Ascending aorta (tissue), 2 donors: Measurements from ENCODE around the gene GM2A. TPM values are rescaled to one million over a fixed set of nuclear protein-coding genes. Genes with fewer than 3 reads are reported as not detected.

ENCODE experiments used
- DNase-seq, 2 donors: peaks; one replicate each; pipeline ENCODE4 v3.0.0-alpha.2; 2019; ENCODE audit warnings: low spot score in 2 of 2
- H3K27ac ChIP-seq, 2 donors: fragments of 200-600 bp; sonication (generic); one replicate each; pipeline ENCODE4 v1.5.1; 2016 to 2017; ENCODE audit warnings: mild to moderate bottlenecking in 1 of 2
- H3K27me3 ChIP-seq: fragments of 200-600 bp; sonication (generic); one replicate; pipeline ENCODE4 v1.5.1; 2017
- H3K36me3 ChIP-seq, 2 donors: fragments of 200-600 bp; sonication (generic); one replicate each; pipeline ENCODE4 v1.5.1; 2016
- H3K4me1 ChIP-seq, 2 donors: fragments of 200-600 bp; sonication (generic); one replicate each; pipeline ENCODE4 v1.5.1; 2016 to 2017; ENCODE audit warnings: mild to moderate bottlenecking in 1 of 2
- H3K4me3 ChIP-seq, 2 donors: fragments of 200-600 bp; sonication (generic); one replicate each; pipeline ENCODE4 v1.5.1; 2016 to 2017; ENCODE audit warnings: mild to moderate bottlenecking in 1 of 2
- H3K9me3 ChIP-seq, 2 donors: fragments of 200-600 bp; sonication (generic); one replicate each; pipeline ENCODE4 v1.5.1; 2016
- intact Hi-C: fragments of 100-400 bp; cut with DNase I; formaldehyde crosslinking; loops from one replicate; pipeline ENCODE4 v1.15.1; 2023
- total RNA-seq: library from RNA; depleted of rRNA; stranded (reverse); fragments of >200 nt; gene quantifications from one replicate; pipeline ENCODE4 v1.1.0, GENCODE V29; 2016
- TF ChIP-seq, protein P1 (sequence below), 3 experiments: fragments of 200-600 bp in 2 of 3; fragments of 450-650 bp in 1 of 3; sonication (generic) in 2 of 3; IDR thresholded peaks; one replicate each; pipeline ENCODE4 v1.5.1; 2016 to 2019; ENCODE audit warnings: antibody characterized with exemption in 3 of 3, mild to moderate bottlenecking in 1 of 3, moderate library complexity in 1 of 3

Gene GM2A
- total RNA-seq, 1 donor from 2014 or later: 15.0 TPM

DNA sequence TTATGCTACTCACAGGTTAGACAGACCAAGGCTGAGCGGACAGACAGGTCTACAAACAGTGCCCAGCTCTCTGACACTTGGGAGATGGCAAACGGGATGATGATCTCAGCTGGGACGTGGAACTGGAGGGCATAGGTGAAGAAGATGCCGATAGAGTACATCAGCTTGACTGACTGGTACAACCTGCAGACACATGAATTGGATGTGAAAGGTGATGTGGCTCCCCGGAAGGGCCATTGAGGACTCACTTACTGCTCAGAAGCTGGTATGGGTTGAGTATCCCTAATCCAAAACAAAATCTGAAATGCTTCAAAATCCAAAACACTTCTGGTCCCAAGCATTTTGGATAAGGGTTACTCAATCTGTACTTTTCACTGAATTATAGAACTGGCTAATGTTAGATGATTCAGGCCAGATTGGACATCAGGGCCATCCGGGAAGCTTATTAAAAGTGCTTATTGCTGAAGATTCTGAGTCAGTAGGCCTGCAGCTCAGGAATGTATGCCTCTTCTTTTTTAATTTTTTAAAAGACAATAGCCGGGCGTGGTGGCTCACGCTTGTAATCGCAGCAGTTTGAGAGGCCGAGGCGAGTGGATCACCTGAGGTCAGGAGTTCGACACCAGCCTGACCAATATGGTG is 28.1 kb downstream of the GM2A start:
- TF ChIP-seq, protein P1, sequence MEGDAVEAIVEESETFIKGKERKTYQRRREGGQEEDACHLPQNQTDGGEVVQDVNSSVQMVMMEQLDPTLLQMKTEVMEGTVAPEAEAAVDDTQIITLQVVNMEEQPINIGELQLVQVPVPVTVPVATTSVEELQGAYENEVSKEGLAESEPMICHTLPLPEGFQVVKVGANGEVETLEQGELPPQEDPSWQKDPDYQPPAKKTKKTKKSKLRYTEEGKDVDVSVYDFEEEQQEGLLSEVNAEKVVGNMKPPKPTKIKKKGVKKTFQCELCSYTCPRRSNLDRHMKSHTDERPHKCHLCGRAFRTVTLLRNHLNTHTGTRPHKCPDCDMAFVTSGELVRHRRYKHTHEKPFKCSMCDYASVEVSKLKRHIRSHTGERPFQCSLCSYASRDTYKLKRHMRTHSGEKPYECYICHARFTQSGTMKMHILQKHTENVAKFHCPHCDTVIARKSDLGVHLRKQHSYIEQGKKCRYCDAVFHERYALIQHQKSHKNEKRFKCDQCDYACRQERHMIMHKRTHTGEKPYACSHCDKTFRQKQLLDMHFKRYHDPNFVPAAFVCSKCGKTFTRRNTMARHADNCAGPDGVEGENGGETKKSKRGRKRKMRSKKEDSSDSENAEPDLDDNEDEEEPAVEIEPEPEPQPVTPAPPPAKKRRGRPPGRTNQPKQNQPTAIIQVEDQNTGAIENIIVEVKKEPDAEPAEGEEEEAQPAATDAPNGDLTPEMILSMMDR (IDR thresholded peaks at IDR 0.05): no peak
- no peaks in the 10 kb centered on the region for H3K4me1 ChIP-seq
- H3K27ac ChIP-seq: no peak overlapping the region
- no peak for DNase-seq
- no peaks in the 10 kb centered on the region for H3K27me3 ChIP-seq
- intact Hi-C loops: no loop called here
- H3K4me3 ChIP-seq: no peak overlapping the region
- H3K9me3 ChIP-seq: no peaks in the 10 kb centered on the region
- no peaks in the 10 kb centered on the region for H3K36me3 ChIP-seq

DNA sequence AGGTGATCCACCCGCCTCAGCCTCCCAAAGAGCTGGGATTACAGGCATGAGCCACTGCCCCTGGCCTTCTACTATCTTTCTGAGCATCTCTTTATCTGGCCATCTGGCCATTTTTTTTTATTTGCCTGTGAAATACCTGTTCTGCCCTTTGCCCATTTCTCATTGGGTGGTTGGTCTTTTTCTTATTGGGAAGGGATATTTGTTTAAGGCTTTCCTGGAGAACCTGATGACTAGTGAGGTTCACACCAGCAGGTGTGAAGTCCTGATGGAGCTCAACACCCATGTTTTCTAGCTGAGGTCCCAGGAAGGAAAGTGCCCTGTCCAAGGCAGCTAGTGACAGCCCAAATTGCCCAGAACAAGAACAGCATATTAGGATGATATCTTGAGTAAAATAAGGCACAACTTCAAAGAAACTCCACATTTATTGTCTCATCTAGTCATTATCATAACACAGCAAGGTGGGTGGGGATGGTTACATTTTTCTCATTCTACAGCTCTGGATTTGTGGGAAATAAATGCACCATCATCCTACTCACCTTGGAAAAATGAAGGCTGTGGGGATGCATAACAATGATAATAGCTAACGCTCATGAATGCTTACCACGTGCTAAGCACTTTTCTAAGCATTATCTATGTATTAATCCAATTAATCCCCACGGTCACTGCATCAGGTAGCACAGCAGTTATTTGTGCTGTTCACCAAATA is 30.3 kb downstream of the GM2A start:
- intact Hi-C loops: no loop called here
- H3K4me3 ChIP-seq: no peak overlapping the region
- no peaks in the 10 kb centered on the region for H3K27me3 ChIP-seq
- DNase-seq: no peak
- H3K36me3 ChIP-seq: no peaks in the 10 kb centered on the region
- no peaks in the 10 kb centered on the region for H3K9me3 ChIP-seq
- TF ChIP-seq, protein P1 (IDR thresholded peaks at IDR 0.05): no peak
- no peak overlapping the region for H3K27ac ChIP-seq
- H3K4me1 ChIP-seq: no peaks in the 10 kb centered on the region

DNA sequence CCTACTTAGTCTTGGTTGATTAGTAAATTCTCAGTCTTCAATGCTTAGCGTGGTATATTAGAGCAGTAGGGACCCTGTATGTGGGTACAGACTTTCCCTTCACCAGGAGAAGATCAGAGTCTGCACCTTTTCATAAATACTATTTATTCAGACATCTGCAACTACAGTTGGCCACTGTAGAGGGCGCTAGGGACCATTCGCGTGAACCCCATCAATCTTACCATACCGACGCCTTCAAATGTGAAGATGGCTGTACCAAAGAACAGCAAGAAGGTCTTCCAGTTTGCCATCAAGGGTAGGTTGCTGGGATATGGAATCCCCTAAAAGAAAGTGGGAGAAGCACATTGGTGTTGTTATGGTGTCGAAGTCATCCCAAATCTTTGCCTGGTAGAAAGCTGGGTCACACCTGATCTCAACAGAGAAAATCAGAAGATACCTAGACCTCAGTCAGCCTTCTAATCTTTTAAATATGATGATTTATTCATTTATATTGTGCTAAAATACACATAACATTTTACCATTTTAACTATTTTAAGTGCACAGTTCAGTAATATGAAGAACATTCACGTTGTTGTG is 31.5 kb downstream of the GM2A start:
- intact Hi-C loops: no loop called here
- DNase-seq: no peak
- H3K36me3 ChIP-seq: no peaks in the 10 kb centered on the region
- no peak overlapping the region for H3K4me3 ChIP-seq
- no peaks in the 10 kb centered on the region for H3K4me1 ChIP-seq
- no peak overlapping the region for H3K27ac ChIP-seq
- TF ChIP-seq, protein P1 (IDR thresholded peaks at IDR 0.05): no peak
- no peaks in the 10 kb centered on the region for H3K27me3 ChIP-seq
- H3K9me3 ChIP-seq: no peaks in the 10 kb centered on the region

- no peaks in the 10 kb centered on the region for H3K9me3 ChIP-seq
- H3K27me3 ChIP-seq: no peaks in the 10 kb centered on the region
- H3K4me1 ChIP-seq: no peaks in the 10 kb centered on the region
- no peak overlapping the region for H3K4me3 ChIP-seq
- TF ChIP-seq, protein P1 (IDR thresholded peaks at IDR 0.05): no peak
- no peaks in the 10 kb centered on the region for H3K36me3 ChIP-seq
- H3K27ac ChIP-seq: no peak overlapping the region
- DNase-seq: no peak
- intact Hi-C loops: no loop called here
Measured at GRCh38 chr5:151285683-151286082, 32.7 kb downstream of the GM2A start.

- H3K4me1 ChIP-seq: no peaks in the 10 kb centered on the region
- H3K27ac ChIP-seq: no peak overlapping the region
- TF ChIP-seq, protein P1 (IDR thresholded peaks at IDR 0.05): no peak
- no peaks in the 10 kb centered on the region for H3K9me3 ChIP-seq
- no peaks in the 10 kb centered on the region for H3K36me3 ChIP-seq
- intact Hi-C loops: no loop called here
- no peak for DNase-seq
- no peak overlapping the region for H3K4me3 ChIP-seq
- H3K27me3 ChIP-seq: no peaks in the 10 kb centered on the region
Measured at GRCh38 chr5:151286246-151286645, 33.3 kb downstream of the GM2A start.
